HG03521 (cell line): ENCODE data around the gene ACER3.
"Not testable (repeated sequence)": the region's sequence is repeated elsewhere in the genome, so short reads cannot be mapped to it uniquely, and the experiment has no call there.

Source experiments
- ATAC-seq: cut with Tn5 transposase; IDR thresholded peaks from one replicate; pipeline ENCODE4 v1.9.1; 2021; ENCODE audit warnings: mild to moderate bottlenecking, moderate library complexity; ENCODE audit not compliant: unreplicated experiment

The ACER3 gene

GRCh38 chr11:77055913-77056312 lies 195.2 kb downstream of the ACER3 start:
- no peak for ATAC-seq

DNA sequence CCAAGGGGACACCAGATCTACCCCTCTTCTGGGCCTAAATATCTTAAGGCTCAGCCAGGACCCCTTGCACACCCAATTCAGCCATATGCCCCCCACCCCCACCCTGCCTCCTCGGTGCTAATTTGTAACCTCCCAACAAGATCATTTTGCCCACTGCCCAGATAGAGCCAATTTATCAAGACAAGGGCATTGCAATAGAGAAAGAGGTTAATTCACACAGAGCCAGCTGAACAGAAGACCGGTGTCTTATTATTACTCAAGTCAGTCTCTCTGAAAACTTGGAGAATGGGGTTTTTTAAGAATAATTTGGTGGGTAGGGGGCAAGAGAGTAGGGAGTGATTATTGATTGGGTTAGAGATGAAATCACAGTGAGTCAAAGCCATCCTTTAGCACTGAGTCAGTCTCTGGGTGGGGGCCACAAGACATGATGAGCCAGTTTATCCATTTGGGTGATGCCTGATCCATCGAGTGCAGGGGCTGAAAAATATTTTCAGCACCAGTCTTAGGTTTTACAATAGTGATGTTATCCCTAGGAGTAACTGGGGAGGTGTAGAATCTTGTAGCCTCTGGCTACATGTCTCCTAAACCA lies 196.2 kb downstream of the ACER3 start:
- ATAC-seq, result no peak

GRCh38 chr11:77057938-77058474 lies 197.3 kb downstream of the ACER3 start:
- ATAC-seq, result no peak

DNA sequence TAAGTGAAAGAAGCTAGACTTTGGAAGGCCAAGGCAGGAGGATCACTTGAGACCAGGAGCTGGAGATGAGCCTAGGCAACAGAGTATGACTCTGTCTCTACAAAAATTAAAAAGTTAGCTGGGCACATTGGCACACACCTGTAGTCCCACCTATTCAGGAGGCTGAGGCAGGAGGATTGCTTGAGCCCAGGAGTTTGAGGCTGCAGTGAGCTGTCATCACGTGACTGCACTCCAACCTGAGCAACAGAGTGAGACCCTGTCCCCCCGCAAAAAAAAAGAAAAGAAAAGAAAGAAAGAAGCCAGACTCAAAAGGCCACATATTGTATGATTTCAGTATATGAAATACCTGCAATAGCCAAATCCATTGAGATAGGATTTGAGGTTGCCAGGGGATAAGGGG lies 198.2 kb downstream of the ACER3 start:
- no peak for ATAC-seq

DNA sequence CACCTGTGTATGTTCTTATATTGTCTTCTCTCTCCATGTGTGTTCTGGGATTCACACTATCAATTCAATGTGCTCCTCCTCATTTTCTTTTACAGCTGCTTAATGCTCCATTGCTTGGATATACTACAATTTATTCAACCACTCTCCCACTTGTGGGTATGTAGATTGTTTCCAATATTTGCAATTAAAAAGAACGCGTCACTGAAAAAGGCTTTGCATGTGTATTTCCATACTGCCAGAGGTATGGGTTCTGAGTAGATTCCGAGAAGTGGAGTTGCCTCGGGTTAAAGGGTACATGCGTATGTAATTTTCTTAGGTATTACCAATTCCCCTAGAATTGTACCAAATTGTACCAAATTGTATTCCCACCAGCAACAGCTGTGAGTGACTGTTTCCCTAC lies 199.1 kb downstream of the ACER3 start:
- no peak for ATAC-seq

DNA sequence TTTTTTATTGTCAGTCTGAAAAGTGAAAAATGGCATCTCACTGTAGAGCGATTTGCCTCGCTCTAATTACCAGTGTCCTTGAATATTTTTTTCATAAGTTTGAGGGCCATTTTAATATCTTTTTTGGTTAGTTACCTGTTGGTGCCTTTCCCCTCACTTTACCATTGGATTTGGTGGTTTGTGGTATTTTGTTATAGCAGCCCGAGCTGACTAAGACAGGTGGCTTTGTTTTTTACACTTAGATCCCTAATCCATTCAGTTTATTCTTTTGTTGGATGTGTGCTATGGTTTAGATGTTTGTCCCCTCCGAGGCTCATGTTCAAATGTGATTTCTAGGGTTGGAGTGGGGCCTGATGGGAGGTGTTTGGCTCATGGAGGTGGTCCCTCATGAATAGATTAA lies 199.5 kb downstream of the ACER3 start:
- no peak for ATAC-seq

GRCh38 chr11:77061258-77061657 lies 200.5 kb downstream of the ACER3 start:
- not testable (repeated sequence) for ATAC-seq

- ATAC-seq, result no peak
Observed at GRCh38 chr11:77062924-77063323, 202.2 kb downstream of the ACER3 start.

DNA sequence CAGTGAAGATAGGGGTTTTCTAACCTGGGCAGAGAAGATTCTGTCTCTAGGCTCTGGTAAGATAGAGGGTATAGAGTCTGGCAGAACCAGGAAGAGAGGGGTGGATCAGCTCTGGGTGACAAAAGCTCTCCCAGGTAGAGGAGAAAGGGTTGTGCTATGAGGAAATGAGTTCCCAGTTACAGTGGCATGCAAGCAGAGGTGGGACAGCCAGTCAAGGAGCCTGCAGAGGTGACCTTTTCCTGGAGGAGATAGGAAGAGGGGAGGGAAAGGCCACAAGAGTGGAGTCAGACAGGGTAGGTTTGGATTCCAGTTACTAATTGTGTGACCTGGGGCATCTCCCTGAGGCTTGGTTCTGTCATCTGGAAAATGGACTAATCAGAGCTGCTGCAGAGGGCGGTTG lies 202.7 kb downstream of the ACER3 start:
- ATAC-seq, result no peak

DNA sequence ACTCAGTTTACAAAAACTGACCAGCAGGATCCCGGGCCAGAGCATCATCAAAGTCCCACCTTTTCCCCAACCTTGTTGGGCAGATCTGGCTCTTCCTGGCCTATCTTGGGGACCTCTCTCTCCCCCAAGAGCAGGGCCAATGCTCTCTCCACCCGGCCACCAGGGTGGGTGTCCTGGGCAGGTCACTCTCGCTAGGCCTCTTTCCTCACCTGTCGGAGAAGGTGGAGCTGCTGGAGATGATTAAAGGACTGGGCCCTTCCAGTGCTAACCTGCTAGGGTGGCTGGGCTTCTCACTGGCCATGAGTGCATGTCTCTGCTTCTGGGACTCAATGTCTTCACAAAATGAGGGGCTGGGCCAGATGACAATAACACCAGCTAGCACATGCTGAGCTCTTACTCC lies 203.1 kb downstream of the ACER3 start:
- ATAC-seq, result no peak

DNA sequence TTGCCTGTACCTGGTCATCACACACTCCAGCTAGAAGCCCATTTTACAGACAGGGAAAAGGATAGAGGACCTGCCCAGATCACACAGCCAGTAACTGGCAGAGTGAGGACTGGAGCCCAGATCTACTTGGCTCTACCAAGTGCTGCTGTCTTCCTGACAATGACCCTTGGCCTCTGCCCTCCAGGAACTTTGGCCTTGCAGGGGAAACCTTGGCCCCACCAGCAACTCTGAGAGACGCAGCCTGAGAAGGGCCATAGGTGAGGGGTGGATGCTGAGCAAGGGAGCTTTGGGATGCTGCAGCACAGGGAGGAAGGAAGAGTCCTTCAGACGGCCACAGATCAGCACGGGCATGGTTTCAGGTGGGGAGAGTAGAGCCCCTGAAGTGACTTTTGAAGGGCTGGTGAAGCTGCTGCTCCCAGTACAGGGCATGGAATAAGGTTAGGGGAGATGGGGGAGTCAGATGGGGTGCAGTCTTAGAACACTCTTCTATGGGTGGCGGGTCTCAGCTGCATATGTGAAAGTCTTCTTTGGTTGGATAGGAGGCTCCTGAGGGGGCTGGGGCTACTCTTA lies 204.0 kb downstream of the ACER3 start:
- ATAC-seq, result no peak

DNA sequence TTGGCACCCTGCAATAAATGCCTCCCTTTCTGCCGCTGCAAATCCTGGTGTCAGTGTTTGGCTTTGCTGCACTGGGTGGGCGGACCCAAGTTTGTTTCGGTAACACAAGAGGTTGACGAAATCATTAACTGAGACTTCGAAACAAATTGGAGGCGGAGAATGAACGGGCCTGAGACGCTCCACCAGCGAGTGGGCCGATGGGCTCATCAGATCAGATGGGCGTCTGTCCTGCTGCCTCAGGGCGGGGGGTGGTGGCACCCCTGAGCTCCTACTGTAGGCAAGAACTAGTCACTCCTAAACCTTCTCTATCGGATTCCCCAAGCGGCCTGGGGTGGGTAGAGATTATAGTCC lies 205.1 kb downstream of the ACER3 start:
- ATAC-seq, result no peak

GRCh38 chr11:77066229-77067042 lies 205.7 kb downstream of the ACER3 start, which contains the start of gene CAPN5:
CAPN5 (plus strand) TSS chr11:77066971; CDS start chr11:77084887, 17,916 bp downstream.
- ATAC-seq, result peak; percentile 92

- ATAC-seq, result no peak
Observed at GRCh38 chr11:77067861-77068443, 207.2 kb downstream of the ACER3 start.

DNA sequence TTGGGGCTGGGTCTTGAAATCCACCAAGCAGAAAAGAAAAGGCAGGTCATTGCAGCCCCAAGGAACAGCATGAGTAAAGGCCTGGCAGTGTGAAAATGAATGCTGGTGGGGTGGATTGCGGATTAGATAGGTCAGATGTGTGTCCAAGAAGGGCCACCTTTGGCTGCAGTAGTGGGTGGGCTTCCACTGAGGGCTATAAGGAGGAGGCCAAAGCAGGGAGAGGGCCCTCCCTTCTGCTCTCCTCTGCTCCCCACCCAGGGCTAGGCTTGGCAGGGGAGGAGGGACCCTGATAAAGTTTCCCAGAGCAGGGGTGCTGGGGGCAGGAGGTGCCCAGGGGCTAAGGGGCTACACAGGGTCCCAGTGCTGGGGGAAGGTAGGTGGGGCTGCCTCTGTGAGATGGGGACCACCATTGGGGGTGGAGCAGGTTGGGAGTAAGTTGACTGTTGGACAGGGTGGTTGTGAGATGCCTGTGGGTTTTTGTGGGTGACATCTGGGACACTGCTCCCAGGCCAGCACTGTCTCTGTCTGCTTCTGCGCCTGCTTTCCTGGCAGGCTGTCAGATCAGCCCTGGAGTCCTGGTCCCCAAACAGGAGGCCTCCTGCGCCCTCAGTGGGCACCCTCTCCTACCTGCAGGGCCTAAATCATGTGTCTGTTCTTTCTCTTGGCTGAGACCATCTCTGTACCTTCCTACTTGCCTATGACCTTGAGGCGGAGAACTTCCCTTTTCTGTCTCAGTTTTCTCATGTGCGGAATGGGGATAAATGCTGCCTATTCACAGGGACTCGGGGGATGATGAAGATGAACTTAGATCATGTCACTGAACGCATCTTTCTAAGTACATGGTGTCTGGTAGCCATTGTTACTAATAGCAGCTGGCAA lies 208.0 kb downstream of the ACER3 start:
- no peak for ATAC-seq

- no peak for ATAC-seq
Observed at GRCh38 chr11:77069336-77069968, 208.7 kb downstream of the ACER3 start.

DNA sequence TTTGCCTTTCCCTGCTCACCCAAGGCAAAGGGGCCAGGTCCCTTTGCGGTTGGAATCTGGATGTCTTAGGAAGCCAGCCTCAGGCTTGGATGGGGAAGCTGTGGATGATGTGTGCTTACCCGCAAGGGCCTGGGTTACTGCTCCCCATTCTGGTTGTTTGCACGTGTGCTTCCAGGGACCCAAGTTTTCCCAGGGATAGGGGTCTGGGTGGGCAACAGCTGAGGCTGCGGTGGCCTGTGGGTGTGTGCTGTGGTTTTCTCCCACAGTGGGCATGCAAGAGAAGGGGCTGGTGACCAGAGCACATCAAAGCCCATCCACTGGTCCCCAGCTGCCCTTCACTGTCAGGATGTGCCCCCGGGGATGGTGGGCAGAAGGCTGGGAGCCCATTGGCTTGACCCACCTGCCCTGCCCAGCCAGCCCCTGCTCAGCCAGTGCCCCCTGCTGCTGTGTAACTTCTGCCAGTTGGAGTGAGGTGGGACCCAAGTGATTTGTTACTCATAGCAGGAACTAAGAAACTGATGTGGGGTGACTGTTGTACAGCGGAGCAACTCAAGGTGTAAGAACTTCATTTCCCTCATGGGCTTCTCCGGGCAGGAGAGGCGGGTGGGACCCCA lies 209.4 kb downstream of the ACER3 start:
- no peak for ATAC-seq

- ATAC-seq, result no peak
Observed at GRCh38 chr11:77071077-77071476, 210.4 kb downstream of the ACER3 start.

- ATAC-seq, result no peak
Observed at GRCh38 chr11:77071671-77072605, 211.2 kb downstream of the ACER3 start.
